IMR-90 (cell line): ENCODE data around the gene MDP1. TPM values are rescaled to one million over a fixed set of nuclear protein-coding genes. Genes with fewer than 3 reads are reported as not detected.
A peak's percentile ranks its signal among the peaks of the same experiment; 100 is the strongest.

ENCODE experiments used
- ATAC-seq: fragments of 200-7000 bp; cut with Tn5 transposase; 2 replicates; pipeline ENCODE4 v1.9.1; 2020; ENCODE audit warnings: low read depth, mild to moderate bottlenecking, moderate library complexity
- BruUV-seq: library from RNA; stranded (reverse); fragments of 400-500 nt; replicated peaks from 2 replicates; lab custom pipeline; 2021; lab: Mats Ljungman, UMichigan
- CTCF ChIA-PET: fragments of 300-600 bp; formaldehyde crosslinking; extraction: SDS; loops from one replicate; lab custom pipeline; 2021; ENCODE audit warnings: antibody characterized with exemption; lab: Yijun Ruan, JAX
- POLR2A ChIA-PET: fragments of 300-600 bp; sonication (Branson Sonifier 250); formaldehyde crosslinking; loops from one replicate; lab custom pipeline; 2022; ENCODE audit warnings: antibody characterized with exemption; ENCODE audit not compliant: unreplicated experiment; lab: Charles Lee
- DNase-seq: peaks from one replicate; pipeline ENCODE4 v3.0.0; 2013
- H2AFZ ChIP-seq: replicated peaks from 2 replicates; pipeline ENCODE3; 2013; ENCODE audit warnings: low read length, mild to moderate bottlenecking; ENCODE audit not compliant: poor library complexity
- H2AK5ac ChIP-seq: 2 replicates; pipeline ENCODE4 v1.6.1; 2013; ENCODE audit warnings: low read depth, low read length, inconsistent platforms
- H2AK9ac ChIP-seq: replicated peaks from 2 replicates; pipeline ENCODE3; 2013; ENCODE audit warnings: mild to moderate bottlenecking, low read depth, low read length, moderate library complexity; ENCODE audit not compliant: poor library complexity
- H2BK120ac ChIP-seq: 2 replicates; pipeline ENCODE4 v1.6.1; 2013; ENCODE audit warnings: low read depth, low read length, inconsistent platforms
- H2BK15ac ChIP-seq: 3 replicates; pipeline ENCODE4 v1.6.1; 2013; ENCODE audit warnings: low read depth, low read length, inconsistent platforms
- H2BK20ac ChIP-seq: 2 replicates; pipeline ENCODE4 v1.6.1; 2013; ENCODE audit warnings: low read depth, mild to moderate bottlenecking, inconsistent platforms, low read length, moderate library complexity
- H2BK5ac ChIP-seq: 2 replicates; pipeline ENCODE4 v1.6.1; 2013; ENCODE audit warnings: mild to moderate bottlenecking, low read depth, low read length, inconsistent platforms; ENCODE audit not compliant: poor library complexity, severe bottlenecking
- H3K14ac ChIP-seq: replicated peaks from 2 replicates; pipeline ENCODE4 v1.6.1; 2013; ENCODE audit warnings: low read depth, low read length, inconsistent platforms
- H3K18ac ChIP-seq: 2 replicates; pipeline ENCODE4 v1.6.1; 2013; ENCODE audit warnings: low read depth, low read length, control low read depth
- H3K23ac ChIP-seq: 2 replicates; pipeline ENCODE4 v1.6.1; 2013; ENCODE audit warnings: low read depth, low read length, inconsistent platforms
- H3K27ac ChIP-seq: 2 replicates; pipeline ENCODE4 v1.5.1; 2013; ENCODE audit warnings: mild to moderate bottlenecking, control low read depth, low read length; ENCODE audit not compliant: insufficient read depth
- H3K27me3 ChIP-seq: 2 replicates; pipeline ENCODE4 v1.6.1; 2013; ENCODE audit warnings: low read length; ENCODE audit not compliant: control insufficient read depth, insufficient read depth
- H3K36me3 ChIP-seq: 2 replicates; pipeline ENCODE4 v1.6.1; 2013; ENCODE audit warnings: low read length, mixed read lengths; ENCODE audit not compliant: control insufficient read depth, insufficient read depth
- H3K4ac ChIP-seq: 2 replicates; pipeline ENCODE4 v1.6.1; 2013; ENCODE audit warnings: low read depth, low read length, inconsistent platforms
- H3K4me1 ChIP-seq: 2 replicates; pipeline ENCODE4 v1.6.1; 2013; ENCODE audit warnings: low read length, mixed read lengths; ENCODE audit not compliant: control insufficient read depth, insufficient read depth
- H3K4me2 ChIP-seq: 2 replicates; pipeline ENCODE4 v1.6.1; 2013; ENCODE audit warnings: low read depth, mild to moderate bottlenecking, control low read depth, low read length, moderate library complexity
- H3K4me3 ChIP-seq: 2 replicates; pipeline ENCODE4 v1.5.1; 2013; ENCODE audit warnings: low read depth, mild to moderate bottlenecking, control low read depth, low read length, moderate library complexity; ENCODE audit not compliant: insufficient read depth
- H3K56ac ChIP-seq: 2 replicates; pipeline ENCODE4 v1.6.1; 2013; ENCODE audit warnings: low read length, inconsistent platforms; ENCODE audit not compliant: insufficient read depth; ENCODE audit errors: extremely low read depth
- H3K79me1 ChIP-seq, 2 experiments: 2 replicates each; pipeline ENCODE4 v1.6.1; 2013; ENCODE audit warnings: low read length in 2 of 2, inconsistent platforms in 1 of 2, low read depth in 1 of 2
- H3K9ac ChIP-seq: 2 replicates; pipeline ENCODE4 v1.6.1; 2013; ENCODE audit warnings: low read depth, low read length, control low read depth
- H3K9me1 ChIP-seq: 2 replicates; pipeline ENCODE4 v1.6.1; 2013; ENCODE audit warnings: low read length, inconsistent platforms; ENCODE audit not compliant: insufficient read depth
- H3K9me3 ChIP-seq: 2 replicates; pipeline ENCODE4 v1.6.1; 2013; ENCODE audit warnings: low read length; ENCODE audit not compliant: control insufficient read depth, insufficient read depth
- H4K20me1 ChIP-seq: 2 replicates; pipeline ENCODE4 v1.6.1; 2013; ENCODE audit warnings: low read length, inconsistent platforms; ENCODE audit not compliant: insufficient read depth
- H4K5ac ChIP-seq: 2 replicates; pipeline ENCODE4 v1.6.1; 2013; ENCODE audit warnings: mild to moderate bottlenecking, low read depth, low read length, control low read depth
- H4K8ac ChIP-seq, 2 experiments: 2 replicates each; pipeline ENCODE4 v1.6.1; 2013; ENCODE audit warnings: low read depth in 2 of 2, low read length in 2 of 2, control low read depth in 1 of 2, inconsistent platforms in 1 of 2
- H4K91ac ChIP-seq: 2 replicates; pipeline ENCODE4 v1.6.1; 2013; ENCODE audit warnings: low read depth, low read length, inconsistent platforms; ENCODE audit not compliant: insufficient read depth
- BHLHE40 ChIP-seq: fragments of 150-350 bp; IDR thresholded peaks from 2 replicates; pipeline ENCODE4 v1.6.1; 2016; ENCODE audit warnings: mild to moderate bottlenecking, low read depth, low read length
- CEBPB ChIP-seq: IDR thresholded peaks from 2 replicates; pipeline ENCODE4 v1.6.1; 2012; ENCODE audit warnings: low read depth, low read length, improper control_type of control experiment
- CHD1 ChIP-seq: IDR thresholded peaks from 2 replicates; pipeline ENCODE4 v1.6.1; 2012; ENCODE audit warnings: low read depth, low read length, improper control_type of control experiment
- CTCF ChIP-seq: conservative IDR thresholded peaks from 2 replicates; pipeline ENCODE4 v1.5.1; 2012; ENCODE audit warnings: mild to moderate bottlenecking, low read depth, low read length, improper control_type of control experiment
- ELK1 ChIP-seq: fragments of 150-350 bp; IDR thresholded peaks from 2 replicates; pipeline ENCODE4 v1.6.1; 2016; ENCODE audit warnings: low read depth, mild to moderate bottlenecking, low read length, moderate library complexity, borderline replicate concordance
- FOS ChIP-seq: fragments of 150-350 bp; IDR thresholded peaks from 2 replicates; pipeline ENCODE4 v1.6.1; 2016; ENCODE audit warnings: low read depth, low read length
- MAFK ChIP-seq: IDR thresholded peaks from 2 replicates; pipeline ENCODE4 v1.6.1; 2012; ENCODE audit warnings: low read depth, low read length, improper control_type of control experiment
- MAZ ChIP-seq: IDR thresholded peaks from 2 replicates; pipeline ENCODE4 v1.6.1; 2012; ENCODE audit warnings: low read depth, mild to moderate bottlenecking, low read length, improper control_type of control experiment, moderate library complexity, borderline replicate concordance
- MXI1 ChIP-seq: IDR thresholded peaks from 2 replicates; pipeline ENCODE4 v1.6.1; 2012; ENCODE audit warnings: low read depth, mild to moderate bottlenecking, low read length, moderate library complexity, borderline replicate concordance
- NFE2L2 ChIP-seq: fragments of 150-350 bp; IDR thresholded peaks from 2 replicates; pipeline ENCODE4 v1.6.1; 2016; ENCODE audit warnings: low read depth, mild to moderate bottlenecking, low read length
- POLR2A ChIP-seq: IDR thresholded peaks from 2 replicates; pipeline ENCODE4 v1.6.1; 2012; ENCODE audit warnings: mild to moderate bottlenecking, low read depth, low read length
- RAD21 ChIP-seq: IDR thresholded peaks from 2 replicates; pipeline ENCODE4 v1.6.1; 2012; ENCODE audit warnings: low read length, improper control_type of control experiment
- RCOR1 ChIP-seq: IDR thresholded peaks from 2 replicates; pipeline ENCODE4 v1.6.1; 2012; ENCODE audit warnings: mild to moderate bottlenecking, low read length, improper control_type of control experiment; ENCODE audit not compliant: insufficient replicate concordance
- RFX5 ChIP-seq: IDR thresholded peaks from 2 replicates; pipeline ENCODE4 v1.8.0; 2012; ENCODE audit warnings: low read depth, mild to moderate bottlenecking, low read length, moderate library complexity
- SMC3 ChIP-seq: fragments of 150-350 bp; IDR thresholded peaks from 2 replicates; pipeline ENCODE4 v1.6.1; 2016; ENCODE audit warnings: low read depth, mild to moderate bottlenecking, antibody characterized with exemption, low read length, moderate library complexity
- USF2 ChIP-seq: fragments of 150-350 bp; IDR thresholded peaks from 2 replicates; pipeline ENCODE4 v1.6.1; 2017; ENCODE audit warnings: mild to moderate bottlenecking, antibody characterized with exemption, low read length, low read depth
- WGBS, 2 experiments: methylation state at CpG; one replicate each; pipeline versions ENCODE4 v1.1.5 to v1.1.7; 2013; ENCODE audit warnings: missing lambda C conversion rate in 2 of 2; ENCODE audit not compliant: insufficient read length in 1 of 2; ENCODE audit errors: extremely low coverage in 2 of 2; 5-methylcytosine and 5-hydroxymethylcytosine counted together
- dilution Hi-C: fragments of 300-500 bp; cut with HindIII; formaldehyde crosslinking; loops from one replicate; pipeline ENCODE4 v1.14.3; 2018; ENCODE audit warnings: low sequenced_read_pairs; ENCODE audit not compliant: unreplicated experiment
- in situ Hi-C: fragments of 300-500 bp; cut with MboI; formaldehyde crosslinking; loops from 3 replicates; pipeline ENCODE4 v1.14.3; 2019; ENCODE audit warnings: low sequenced_read_pairs, inconsistent platforms, mixed read lengths
- intact Hi-C: fragments of 100-400 bp; cut with micrococcal nuclease; formaldehyde crosslinking; loops from 2 replicates; pipeline ENCODE4 v1.10.0; 2022
- polyA plus RNA-seq, 3 experiments: library from polyadenylated mRNA; depleted of rRNA; stranded (reverse); fragments of >200 nt; gene quantifications; 2 replicates each; pipeline ENCODE4 v1.2.3, GENCODE V29; 2012; ENCODE audit warnings: low replicate concordance in 1 of 3
- total RNA-seq: library from RNA; depleted of rRNA; stranded (reverse); fragments of >200 nt; gene quantifications from 2 replicates; pipeline ENCODE4 v1.2.3, GENCODE V29; 2012

Gene MDP1
- total and polyA plus RNA-seq, 2 of the 4 experiments (the other 2 are of a cell fraction) = 15.1 to 17.8 TPM

- Histone ChIP-seq H3K14ac (no peak overlapping the region), H2BK20ac (no peak overlapping the region), H3K9me1 (peaks cover 18% of the 10 kb centered on the region), H4K5ac (no peak overlapping the region), H2AK9ac (peak overlapping the region; percentile 59), H3K4me3 (no peak overlapping the region), H4K20me1 (no peaks in the 10 kb centered on the region), H3K27me3 (no peaks in the 10 kb centered on the region), H3K79me1 (peaks cover 17 to 49% of the 10 kb centered on the region in 2 experiments), H2AK5ac (no peak overlapping the region), H4K8ac (no peak overlapping the region), H4K91ac (no peak overlapping the region), H3K36me3 (peaks cover 61% of the 10 kb centered on the region), H3K9ac (no peak overlapping the region), H3K27ac (no peak overlapping the region), H3K56ac (no peak overlapping the region), H3K4me2 (no peak overlapping the region), H2BK120ac (no peak overlapping the region), H2AFZ (no peak overlapping the region), H3K4me1 (peaks cover 4% of the 10 kb centered on the region), H3K18ac (no peak overlapping the region), H2BK15ac (no peak overlapping the region), H2BK5ac (no peak overlapping the region), H3K4ac (no peak overlapping the region), H3K23ac (no peak overlapping the region), H3K9me3 (no peaks in the 10 kb centered on the region)
- 40% methylated on average over 1 of the region's 11 CpGs; no CpG with 5 or more reads in 1 of the 2 experiments for WGBS, 2 experiments
- DNase-seq = no peak
- dilution Hi-C loops (no loop called here), in situ Hi-C loops (no loop called here), intact Hi-C loops (no loop called here)
- BruUV-seq = no TSS peak
- ChIA-PET POLR2A (interaction anchor here (1.0 kb wide), 1 partner anchor 10 kb away, joined by 3 read pairs; the partner anchor contains the start of gene TM9SF1), CTCF (no interaction called here)
- TF ChIP-seq ELK1 (no peak), NFE2L2 (no peak), MAFK (no peak), SMC3 (no peak), CTCF (no peak), CEBPB (no peak), RFX5 (no peak), BHLHE40 (no peak), MAZ (no peak), RCOR1 (no peak), FOS (no peak), USF2 (no peak), RAD21 (no peak), CHD1 (no peak), MXI1 (no peak), POLR2A (no peak)
- no peak for ATAC-seq
Measured at GRCh38 chr14:24185741-24186140, 30.1 kb downstream of the MDP1 start.
